ENCODE results near the gene C11orf65.

C11orf65 gene

GRCh38 chr11:108370990-108371389 lies 96.3 kb downstream of the C11orf65 start:
- no peak overlapping the region for H3K27ac ChIP-seq (ENCODE audit: low read length)
- H3K36me3 ChIP-seq (replicated peaks; ENCODE audit: insufficient read depth, low read length): 0 out of 2 replicates have a peak, but pooled peaks cover 3% of the 10 kb centered on the region
- no peaks in the 10 kb centered on the region for H3K27me3 ChIP-seq (replicated peaks; ENCODE audit: insufficient read depth, low read length)
- no peaks in the 10 kb centered on the region for H3K79me2 ChIP-seq (ENCODE audit: low read length)
- no peak for DNase-seq
- H3K9me3 ChIP-seq (replicated peaks; ENCODE audit: insufficient read depth, low read length): no peaks in the 10 kb centered on the region
- no peaks in the 10 kb centered on the region for H3F3A ChIP-seq (ENCODE audit: insufficient read depth, low read length)
- H2AFZ ChIP-seq (ENCODE audit: low read length): no peak overlapping the region
- H3K9me2 ChIP-seq (replicated peaks; ENCODE audit: insufficient read depth, low read length): no peaks in the 10 kb centered on the region
- H3K9ac ChIP-seq (ENCODE audit: low read length): no peak overlapping the region
- H3K4me3 ChIP-seq (ENCODE audit: low read length): no peak overlapping the region
- H3K4me1 ChIP-seq (ENCODE audit: low read length): no peaks in the 10 kb centered on the region
- H4K20me1 ChIP-seq (ENCODE audit: insufficient read depth, low read length): no peaks in the 10 kb centered on the region
- H3K4me2 ChIP-seq (ENCODE audit: low read depth, low read length): no peak overlapping the region
- no peak for TF ChIP-seq CTCF (IDR thresholded peaks at IDR 0.05; ENCODE audit: low read length)
- TF ChIP-seq EZH2phosphoT487 (IDR thresholded peaks at IDR 0.05; ENCODE audit: low read length): no peak
- TF ChIP-seq EZH2 (optimal IDR thresholded peaks at IDR 0.05; ENCODE audit: low read depth, low read length): no peak

- Histone ChIP-seq H3K9ac (ENCODE audit: low read length) (no peak overlapping the region), H3K27ac (ENCODE audit: low read length) (no peak overlapping the region), H3F3A (ENCODE audit: insufficient read depth, low read length) (no peaks in the 10 kb centered on the region), H3K9me3 (replicated peaks; ENCODE audit: insufficient read depth, low read length) (no peaks in the 10 kb centered on the region), H3K4me1 (ENCODE audit: low read length) (no peaks in the 10 kb centered on the region), H3K36me3 (replicated peaks; ENCODE audit: insufficient read depth, low read length) (0 out of 2 replicates have a peak, but pooled peaks cover 3% of the 10 kb centered on the region), H3K4me3 (ENCODE audit: low read length) (no peak overlapping the region), H3K27me3 (replicated peaks; ENCODE audit: insufficient read depth, low read length) (no peaks in the 10 kb centered on the region), H3K4me2 (ENCODE audit: low read depth, low read length) (no peak overlapping the region), H3K9me2 (replicated peaks; ENCODE audit: insufficient read depth, low read length) (no peaks in the 10 kb centered on the region), H4K20me1 (ENCODE audit: insufficient read depth, low read length) (no peaks in the 10 kb centered on the region), H2AFZ (ENCODE audit: low read length) (no peak overlapping the region), H3K79me2 (ENCODE audit: low read length) (no peaks in the 10 kb centered on the region)
- DNase-seq: no peak
- no peak for TF ChIP-seq CTCF (IDR thresholded peaks at IDR 0.05; ENCODE audit: low read length)
- TF ChIP-seq EZH2 (optimal IDR thresholded peaks at IDR 0.05; ENCODE audit: low read depth, low read length): no peak
- TF ChIP-seq EZH2phosphoT487 (IDR thresholded peaks at IDR 0.05; ENCODE audit: low read length): no peak
Measured at GRCh38 chr11:108370315-108370714, 97.0 kb downstream of the C11orf65 start.

- no peak for DNase-seq
Measured at GRCh38 chr11:108369064-108369463, 98.3 kb downstream of the C11orf65 start.

More at GRCh38 chr11:108369064-108369463, 98.3 kb downstream of the C11orf65 start:
- no peaks in the 10 kb centered on the region for H3K9me2 ChIP-seq (replicated peaks; ENCODE audit: insufficient read depth, low read length)
- no peaks in the 10 kb centered on the region for H3K4me1 ChIP-seq (ENCODE audit: low read length)
- TF ChIP-seq CTCF (IDR thresholded peaks at IDR 0.05; ENCODE audit: low read length): no peak
- TF ChIP-seq EZH2 (optimal IDR thresholded peaks at IDR 0.05; ENCODE audit: low read depth, low read length): no peak
- no peak for TF ChIP-seq EZH2phosphoT487 (IDR thresholded peaks at IDR 0.05; ENCODE audit: low read length)
- no peak overlapping the region for H2AFZ ChIP-seq (ENCODE audit: low read length)
- no peaks in the 10 kb centered on the region for H3F3A ChIP-seq (ENCODE audit: insufficient read depth, low read length)
- no peak overlapping the region for H3K4me2 ChIP-seq (ENCODE audit: low read depth, low read length)
- no peak overlapping the region for H3K9ac ChIP-seq (ENCODE audit: low read length)
- H4K20me1 ChIP-seq (ENCODE audit: insufficient read depth, low read length): no peaks in the 10 kb centered on the region
- no peaks in the 10 kb centered on the region for H3K9me3 ChIP-seq (replicated peaks; ENCODE audit: insufficient read depth, low read length)
- 0 out of 2 replicates have a peak, but pooled peaks cover 3% of the 10 kb centered on the region for H3K36me3 ChIP-seq (replicated peaks; ENCODE audit: insufficient read depth, low read length)
- no peaks in the 10 kb centered on the region for H3K79me2 ChIP-seq (ENCODE audit: low read length)
- no peak overlapping the region for H3K4me3 ChIP-seq (ENCODE audit: low read length)
- H3K27ac ChIP-seq (ENCODE audit: low read length): no peak overlapping the region
- H3K27me3 ChIP-seq (replicated peaks; ENCODE audit: insufficient read depth, low read length): no peaks in the 10 kb centered on the region
